ENCODE results near the gene MACROH2A1.
A peak's percentile ranks its signal among the peaks of the same experiment; 100 is the strongest.

MACROH2A1 gene

GRCh38 chr5:135398855-135399793 lies at the start of gene MACROH2A1:
TSS of gene MACROH2A1 (minus strand) at chr5:135399231. CDS start at chr5:135389093, 10,138 bp downstream.
- TF ChIP-seq MAX (IDR thresholded peaks at IDR 0.05; ENCODE audit: low read depth, low read length) (no peak), POLR2A (IDR thresholded peaks at IDR 0.05; ENCODE audit: extremely low read depth, insufficient read length) (peak; percentile 64), MYC (IDR thresholded peaks at IDR 0.05; ENCODE audit: low read depth, low read length) (peak; percentile 73)
- peak within 1 kb of the TSS; percentile 88 for H3K4me3 ChIP-seq (ENCODE audit: low read depth, low read length)
- peak; percentile 89 for DNase-seq (ENCODE audit: low read depth)

GRCh38 chr5:135448071-135448739 lies 49.2 kb upstream of the MACROH2A1 start:
- no peak overlapping the region for H3K4me3 ChIP-seq (ENCODE audit: low read depth, low read length)
- peak; percentile 44 for DNase-seq (ENCODE audit: low read depth)
- TF ChIP-seq MYC (IDR thresholded peaks at IDR 0.05; ENCODE audit: low read depth, low read length) (no peak), CTCF (IDR thresholded peaks at IDR 0.05; ENCODE audit: low read depth, low read length) (no peak), POLR2A (IDR thresholded peaks at IDR 0.05; ENCODE audit: extremely low read depth, insufficient read length) (no peak), MAX (IDR thresholded peaks at IDR 0.05; ENCODE audit: low read depth, low read length) (no peak)

- no peak for TF ChIP-seq MYC (IDR thresholded peaks at IDR 0.05; ENCODE audit: low read depth, low read length)
- TF ChIP-seq CTCF (IDR thresholded peaks at IDR 0.05; ENCODE audit: low read depth, low read length) = no peak
- TF ChIP-seq MAX (IDR thresholded peaks at IDR 0.05; ENCODE audit: low read depth, low read length) = no peak
- TF ChIP-seq POLR2A (IDR thresholded peaks at IDR 0.05; ENCODE audit: extremely low read depth, insufficient read length) = no peak
- H3K4me3 ChIP-seq (ENCODE audit: low read depth, low read length) = no peak within 1 kb of the TSS
- DNase-seq (ENCODE audit: low read depth) = no peak
Measured at GRCh38 chr5:135447298-135447929, 48.4 kb upstream of the MACROH2A1 start, which contains the start of gene DCANP1. TSS of gene DCANP1 (minus strand) at chr5:135447348. CDS start at chr5:135447108, 240 bp downstream.

- DNase-seq (ENCODE audit: low read depth) = no peak
- no peak for TF ChIP-seq MYC (IDR thresholded peaks at IDR 0.05; ENCODE audit: low read depth, low read length)
- TF ChIP-seq POLR2A (IDR thresholded peaks at IDR 0.05; ENCODE audit: extremely low read depth, insufficient read length) = no peak
- no peak for TF ChIP-seq MAX (IDR thresholded peaks at IDR 0.05; ENCODE audit: low read depth, low read length)
- TF ChIP-seq CTCF (IDR thresholded peaks at IDR 0.05; ENCODE audit: low read depth, low read length) = no peak
Measured at GRCh38 chr5:135446615-135447014, 47.6 kb upstream of the MACROH2A1 start.

GRCh38 chr5:135446206-135446605 lies 47.2 kb upstream of the MACROH2A1 start:
- no peak overlapping the region for H3K4me3 ChIP-seq (ENCODE audit: low read depth, low read length)
- DNase-seq (ENCODE audit: low read depth) = no peak
- TF ChIP-seq POLR2A (IDR thresholded peaks at IDR 0.05; ENCODE audit: extremely low read depth, insufficient read length) (no peak), CTCF (IDR thresholded peaks at IDR 0.05; ENCODE audit: low read depth, low read length) (no peak), MYC (IDR thresholded peaks at IDR 0.05; ENCODE audit: low read depth, low read length) (no peak), MAX (IDR thresholded peaks at IDR 0.05; ENCODE audit: low read depth, low read length) (no peak)

More at GRCh38 chr5:135446615-135447014, 47.6 kb upstream of the MACROH2A1 start:
- no peak overlapping the region for H3K4me3 ChIP-seq (ENCODE audit: low read depth, low read length)

All from NB4 (cell line).